GM12801 (cell line): Measurements from ENCODE around the gene RTN4RL1.

Source experiments
- CTCF ChIP-seq: IDR thresholded peaks from one replicate; pipeline ENCODE4 v1.5.1; 2011; ENCODE audit warnings: control low read depth; ENCODE audit not compliant: insufficient read length; ENCODE audit errors: extremely low read depth

Gene RTN4RL1

GRCh38 chr17:2062571-2063183, 37.5 kb upstream of the RTN4RL1 start:
- TF ChIP-seq CTCF: no peak

GRCh38 chr17:2061441-2061958, 36.4 kb upstream of the RTN4RL1 start:
- no peak for TF ChIP-seq CTCF

GRCh38 chr17:2060681-2061440, 35.7 kb upstream of the RTN4RL1 start:
- no peak for TF ChIP-seq CTCF

- TF ChIP-seq CTCF: no peak
Measured at GRCh38 chr17:2060385-2060658, 35.2 kb upstream of the RTN4RL1 start.

GRCh38 chr17:2059547-2060384, 34.6 kb upstream of the RTN4RL1 start:
- TF ChIP-seq CTCF: no peak

- TF ChIP-seq CTCF: no peak
Measured at GRCh38 chr17:2058586-2059546, 33.7 kb upstream of the RTN4RL1 start.
